Measurements from ENCODE around the gene ZMIZ1. TPM values are rescaled to one million over a fixed set of nuclear protein-coding genes. Genes with fewer than 3 reads are reported as not detected.
A peak's percentile ranks its signal among the peaks of the same experiment; 100 is the strongest.

ZMIZ1 gene
- total RNA-seq, 1 experiment from 2014 or later, result 42.3 TPM

DNA sequence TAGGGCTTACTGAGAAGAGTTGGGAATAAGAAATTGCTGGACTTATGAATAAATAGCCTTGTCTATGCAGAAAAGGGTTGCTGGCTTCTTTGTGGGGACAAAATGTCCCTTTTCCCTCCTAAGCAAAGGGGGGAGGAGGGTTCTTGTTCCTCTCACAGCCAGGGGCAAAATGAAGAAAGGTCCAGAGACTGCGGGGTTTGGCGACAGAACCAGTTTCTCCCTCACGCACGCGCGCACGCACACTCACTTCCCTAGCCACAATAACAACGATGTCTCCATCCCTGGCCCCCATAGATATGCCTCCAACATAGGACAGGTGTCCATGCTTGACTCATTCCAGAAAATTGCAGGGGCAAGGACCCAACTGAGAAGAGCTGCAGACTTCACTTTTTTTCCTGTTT lies 3.3 kb downstream of the ZMIZ1 start:
- Mint-ChIP-seq H3K9me3 (ENCODE audit: unreplicated experiment) (no peaks in the 10 kb centered on the region), H3K4me3 (ENCODE audit: unreplicated experiment) (peak overlapping the region; percentile 74), H3K36me3 (ENCODE audit: insufficient read depth, unreplicated experiment) (peaks cover 21% of the 10 kb centered on the region), H3K27ac (ENCODE audit: unreplicated experiment) (peak overlapping the region; percentile 89), H3K27me3 (ENCODE audit: insufficient read depth, unreplicated experiment) (no peaks in the 10 kb centered on the region), H3K4me1 (ENCODE audit: low read depth, unreplicated experiment) (peaks cover 37% of the 10 kb centered on the region)
- intact Hi-C loops (cut with micrococcal nuclease; ENCODE audit: unreplicated experiment), result loop anchor here (5.0 kb wide), 1 partner anchor 860 kb away; no protein-coding TSS in a partner anchor
- BruUV-seq (replicated peaks), result TSS peak; percentile 23
- Histone ChIP-seq H3K4me1 (peaks cover 56% of the 10 kb centered on the region), H3K9me3 (no peaks in the 10 kb centered on the region), H3K4me3 (ENCODE audit: low read depth, low read length) (peak overlapping the region; percentile 82), H3K27me3 (replicated peaks; ENCODE audit: control insufficient read depth, insufficient read depth, low read length) (no peaks in the 10 kb centered on the region), H3K36me3 (ENCODE audit: control insufficient read depth, insufficient read depth, low read length) (no peaks in the 10 kb centered on the region)
- POLR2A ChIA-PET, result no interaction called here
- no peak for DNase-seq
- no peak for TF ChIP-seq CTCF (IDR thresholded peaks at IDR 0.05; ENCODE audit: insufficient read depth in 1 of 2, low read depth in 1 of 2, low read length in 1 of 2, severe bottlenecking in 1 of 2, unreplicated experiment in 1 of 2)
- CTCF ChIA-PET, result interaction anchor here (0.6 to 0.7 kb wide), 3 partner anchors 134 to 1827 kb away, joined by 3 to 6 read pairs (median 4); no protein-coding TSS in a partner anchor

DNA sequence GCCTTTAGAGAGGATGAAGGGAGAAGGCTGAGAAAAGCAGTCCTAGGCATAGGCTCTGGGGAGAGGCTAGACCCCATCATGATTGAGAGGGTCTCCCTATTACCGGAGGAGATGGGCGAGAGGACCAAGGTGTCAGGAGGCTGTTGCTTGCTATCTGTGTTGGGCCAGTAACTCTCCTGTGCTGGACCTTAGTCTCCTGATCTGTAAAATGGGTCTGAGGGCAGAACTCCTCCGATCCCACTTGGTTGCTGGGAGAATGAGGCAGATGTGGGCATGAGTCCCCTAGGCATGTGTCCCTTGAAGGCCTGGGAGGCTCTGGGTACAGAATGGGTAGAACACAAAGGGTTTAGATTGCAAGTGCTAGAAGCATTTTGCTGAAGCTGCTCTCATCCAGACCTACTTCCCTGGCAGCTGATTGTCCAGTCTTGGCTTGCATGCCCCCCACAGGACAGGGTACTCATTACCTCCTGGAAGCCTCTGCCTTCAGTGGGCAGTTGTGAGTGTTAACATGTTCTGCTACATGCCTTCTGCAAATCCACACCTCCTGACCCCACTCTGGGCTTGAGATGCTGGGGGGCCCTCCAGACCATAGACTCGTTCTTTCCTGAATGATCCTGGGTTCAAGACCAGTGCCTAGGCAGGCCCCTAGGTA lies 4.4 kb downstream of the ZMIZ1 start:
- peaks cover 37% of the 10 kb centered on the region for H3K4me1 Mint-ChIP-seq (ENCODE audit: low read depth, unreplicated experiment)
- peaks cover 65% of the 10 kb centered on the region for H3K4me1 ChIP-seq

More for the DNA sequence above, 4.4 kb downstream of the ZMIZ1 start:
- intact Hi-C loops (cut with micrococcal nuclease; ENCODE audit: unreplicated experiment), result loop anchor here (5.0 kb wide), 1 partner anchor 861 kb away; no protein-coding TSS in a partner anchor
- Mint-ChIP-seq H3K27ac (ENCODE audit: unreplicated experiment) (peak overlapping the region; percentile 89), H3K4me3 (ENCODE audit: unreplicated experiment) (peak overlapping the region; percentile 74), H3K9me3 (ENCODE audit: unreplicated experiment) (no peaks in the 10 kb centered on the region), H3K36me3 (ENCODE audit: insufficient read depth, unreplicated experiment) (peaks cover 21% of the 10 kb centered on the region), H3K27me3 (ENCODE audit: insufficient read depth, unreplicated experiment) (no peaks in the 10 kb centered on the region)
- no peak for DNase-seq
- H3K36me3 ChIP-seq (ENCODE audit: control insufficient read depth, insufficient read depth, low read length), result no peaks in the 10 kb centered on the region
- CTCF ChIA-PET, result no interaction called here
- no peak overlapping the region for H3K4me3 ChIP-seq (ENCODE audit: low read depth, low read length)
- H3K27me3 ChIP-seq (replicated peaks; ENCODE audit: control insufficient read depth, insufficient read depth, low read length), result no peaks in the 10 kb centered on the region
- POLR2A ChIA-PET, result no interaction called here
- H3K9me3 ChIP-seq, result no peaks in the 10 kb centered on the region
- no TSS peak for BruUV-seq (replicated peaks)
- TF ChIP-seq CTCF (IDR thresholded peaks at IDR 0.05; ENCODE audit: insufficient read depth in 1 of 2, low read depth in 1 of 2, low read length in 1 of 2, severe bottlenecking in 1 of 2, unreplicated experiment in 1 of 2), result no peak

All from Caco-2 (cell line).